GM12878 (cell line): ENCODE results near the gene GPR87. TPM values are rescaled to one million over a fixed set of nuclear protein-coding genes. Genes with fewer than 3 reads are reported as not detected.

Experiments
- ATAC-seq: fragments of 200-7000 bp; cut with Tn5 transposase; 3 replicates; pipeline ENCODE4 v1.9.1; 2020; ENCODE audit warnings: mild to moderate bottlenecking, moderate library complexity
- BruUV-seq: library from RNA; stranded (reverse); fragments of 400-500 nt; replicated peaks from 2 replicates; lab custom pipeline; 2021; lab: Mats Ljungman, UMichigan
- CTCF ChIA-PET: fragments of 300-600 bp; sonication (Branson Sonifier 250); formaldehyde crosslinking; extraction: SDS; loops from one replicate; lab custom pipeline; 2021; ENCODE audit warnings: inconsistent platforms; lab: Yijun Ruan, JAX
- POLR2A ChIA-PET: fragments of 350-600 bp; formaldehyde crosslinking; extraction: SDS; loops from one replicate; lab custom pipeline; 2021; ENCODE audit warnings: inconsistent platforms; lab: Charles Lee
- RAD21 ChIA-PET: fragments of 300-600 bp; sonication (Branson Sonifier 250); formaldehyde crosslinking; loops from one replicate; lab custom pipeline; 2023; ENCODE audit warnings: antibody characterized with exemption; ENCODE audit not compliant: unreplicated experiment; lab: Charles Lee
- SMC1A ChIA-PET: fragments of 300-600 bp; sonication (Branson Sonifier 250); formaldehyde crosslinking; loops from one replicate; lab custom pipeline; 2023; ENCODE audit not compliant: unreplicated experiment, uncharacterized antibody; lab: Charles Lee
- DNase-seq: peaks from one replicate; pipeline ENCODE4 v3.0.0-alpha.2; 2011; ENCODE audit warnings: low read depth, low spot score
- FAIRE-seq: peaks from 3 replicates; lab custom pipeline; 2011; peaks lifted over from hg19 to GRCh38; lab: Jason Lieb, UNC
- H2AFZ ChIP-seq: 2 replicates; pipeline ENCODE4 v1.6.0; 2011; ENCODE audit warnings: low read depth, low read length, control low read depth; ENCODE audit not compliant: control insufficient read depth
- H3K27ac ChIP-seq: 2 replicates; pipeline ENCODE4 v1.5.1; 2011; ENCODE audit warnings: control low read depth; ENCODE audit not compliant: control insufficient read depth, insufficient read depth
- H3K27me3 ChIP-seq, 2 experiments: replicated peaks in 1 of 2; 2 replicates each; pipeline versions ENCODE4 v1.6.0 to v1.6.1; 2011; ENCODE audit warnings: low read length in 1 of 2; ENCODE audit not compliant: control insufficient read depth in 2 of 2, insufficient read depth in 2 of 2
- H3K36me3 ChIP-seq, 2 experiments: 2 replicates each; pipeline ENCODE4 v1.5.1; 2011; ENCODE audit warnings: low read length in 1 of 2; ENCODE audit not compliant: control insufficient read depth in 2 of 2, insufficient read depth in 2 of 2
- H3K4me1 ChIP-seq: 2 replicates; pipeline ENCODE4 v1.6.1; 2011; ENCODE audit warnings: mild to moderate bottlenecking, low read length, moderate library complexity, mixed read lengths; ENCODE audit not compliant: control insufficient read depth, insufficient read depth
- H3K4me2 ChIP-seq: 2 replicates; pipeline ENCODE4 v1.6.0; 2011; ENCODE audit warnings: control low read depth; ENCODE audit not compliant: control insufficient read depth, insufficient read depth
- H3K4me3 ChIP-seq: fragments of 200-600 bp; sonication (generic); 2 replicates; pipeline ENCODE4 v1.5.1; 2016
- H3K79me2 ChIP-seq: 2 replicates; pipeline ENCODE4 v1.6.0; 2011; ENCODE audit warnings: low read length; ENCODE audit not compliant: control insufficient read depth, insufficient read depth
- H3K9ac ChIP-seq: 2 replicates; pipeline ENCODE4 v1.8.0; 2011; ENCODE audit warnings: low read length, control low read depth, mixed read lengths; ENCODE audit not compliant: control insufficient read depth, insufficient read depth
- H3K9me3 ChIP-seq: replicated peaks from 3 replicates; pipeline ENCODE4 v1.5.1; 2011; ENCODE audit warnings: mild to moderate bottlenecking, low read length; ENCODE audit not compliant: control insufficient read depth, insufficient read depth
- H4K20me1 ChIP-seq: 2 replicates; pipeline ENCODE4 v1.6.0; 2011; ENCODE audit not compliant: control insufficient read depth, insufficient read depth
- EP300 ChIP-seq, 2 experiments: fragments of 150-350 bp in 1 of 2; IDR thresholded peaks; 2 replicates each; pipeline ENCODE4 v1.6.1; 2011 to 2012; ENCODE audit warnings: low read depth in 2 of 2, low read length in 2 of 2, borderline replicate concordance in 1 of 2, improper control_type of control experiment in 1 of 2, inconsistent platforms in 1 of 2; ENCODE audit not compliant: control insufficient read depth in 1 of 2
- JUNB ChIP-seq: IDR thresholded peaks from 2 replicates; pipeline ENCODE4 v1.6.1; 2016; ENCODE audit warnings: antibody characterized with exemption, mild to moderate bottlenecking
- RAD21 ChIP-seq: IDR thresholded peaks from 2 replicates; pipeline ENCODE4 v1.6.1; 2011; ENCODE audit warnings: mild to moderate bottlenecking, low read depth, low read length, moderate library complexity; ENCODE audit not compliant: insufficient read depth
- WGBS: methylation state at CpG from one replicate; pipeline ENCODE4 v1.1.6; 2016; ENCODE audit warnings: low lambda C conversion rate; ENCODE audit not compliant: insufficient replicate concordance, insufficient coverage; ENCODE audit errors: missing lambda C conversion rate; 5-methylcytosine and 5-hydroxymethylcytosine counted together
- in situ Hi-C: fragments of 300-500 bp; cut with MboI; formaldehyde crosslinking; loops from 9 replicates; pipeline ENCODE4 v1.14.3; 2018; ENCODE audit warnings: mixed read lengths
- intact Hi-C: fragments of 100-400 bp; cut with micrococcal nuclease; formaldehyde crosslinking; loops from one replicate; pipeline ENCODE4 v1.14.2; 2022; ENCODE audit not compliant: unreplicated experiment
- polyA plus RNA-seq, 11 experiments: library from polyadenylated mRNA; depleted of rRNA in 4 of 11; unstranded in 6 of 11; stranded (reverse) in 5 of 11; fragments of >200 nt; fragmentation: Nextera tagmentation in 4 of 11; fragmentation: Illumina TruSeq in 1 of 11; extraction: Ambion mirVana in 4 of 11; extraction: Trizol in 1 of 11; gene quantifications; 1 replicate in 1 of 11; 2 replicates in 10 of 11; pipeline versions ENCODE4 v1.2.1 to v1.2.3, GENCODE V29; 2011 to 2016; ENCODE audit warnings: inconsistent platforms in 2 of 11, missing spikeins in 2 of 11, low read depth in 1 of 11
- total RNA-seq, 4 experiments: library from RNA; depleted of rRNA in 3 of 4; stranded (reverse); fragments of >200 nt in 3 of 4; fragmentation: Illumina TruSeq in 1 of 4; extraction: Trizol in 1 of 4; gene quantifications; 2 replicates each; pipeline versions ENCODE4 v1.2.1 to v1.2.3, GENCODE V29; 2013 to 2021
- TF ChIP-seq, protein P1 (sequence below): fragments of 450-650 bp; formaldehyde crosslinking; IDR thresholded peaks from 2 replicates; pipeline ENCODE4 v1.4.0; 2020; ENCODE audit warnings: mild to moderate bottlenecking, moderate library complexity
- TF ChIP-seq, protein P2 (sequence below): IDR thresholded peaks from 2 replicates; pipeline ENCODE4 v1.6.1; 2011; ENCODE audit warnings: low read depth, low read length, improper control_type of control experiment, borderline replicate concordance
- TF ChIP-seq, protein P3 (sequence below): IDR thresholded peaks from 2 replicates; pipeline ENCODE4 v1.6.1; 2011; ENCODE audit warnings: borderline replicate concordance, low read depth, mild to moderate bottlenecking, moderate library complexity, low read length; ENCODE audit not compliant: insufficient read depth, poor library complexity, severe bottlenecking
- TF ChIP-seq, protein P4 (sequence below): IDR thresholded peaks from 2 replicates; pipeline ENCODE4 v1.6.1; 2012; ENCODE audit warnings: low read length, inconsistent platforms

The GPR87 gene
- total and polyA plus RNA-seq, 10 of the 15 experiments (the other 5 are each of a cell fraction or from before 2014, with no cell fraction given) = 0.06 to 0.27 (median 0.16) TPM; not detected in 5

GRCh38 chr3:151301787-151302186 is 14.8 kb downstream of the GPR87 start:
- Histone ChIP-seq H3K36me3 (no peaks in the 10 kb centered on the region), H3K27me3 (no peaks in the 10 kb centered on the region), H3K4me1 (no peaks in the 10 kb centered on the region), H3K9ac (no peak overlapping the region), H2AFZ (no peak overlapping the region), H3K9me3 (no peaks in the 10 kb centered on the region), H3K4me2 (no peak overlapping the region), H4K20me1 (no peaks in the 10 kb centered on the region), H3K4me3 (no peak overlapping the region), H3K79me2 (no peaks in the 10 kb centered on the region), H3K27ac (no peak overlapping the region)
- intact Hi-C loops = no loop called here
- WGBS = 18% methylated on average over 3 of the region's 3 CpGs
- RAD21 ChIA-PET = no interaction called here
- in situ Hi-C loops = no loop called here
- POLR2A ChIA-PET = no interaction called here
- no TSS peak for BruUV-seq
- FAIRE-seq = no peak
- no peak for DNase-seq
- ATAC-seq = no peak
- SMC1A ChIA-PET = no interaction called here
- TF ChIP-seq, protein P1, sequence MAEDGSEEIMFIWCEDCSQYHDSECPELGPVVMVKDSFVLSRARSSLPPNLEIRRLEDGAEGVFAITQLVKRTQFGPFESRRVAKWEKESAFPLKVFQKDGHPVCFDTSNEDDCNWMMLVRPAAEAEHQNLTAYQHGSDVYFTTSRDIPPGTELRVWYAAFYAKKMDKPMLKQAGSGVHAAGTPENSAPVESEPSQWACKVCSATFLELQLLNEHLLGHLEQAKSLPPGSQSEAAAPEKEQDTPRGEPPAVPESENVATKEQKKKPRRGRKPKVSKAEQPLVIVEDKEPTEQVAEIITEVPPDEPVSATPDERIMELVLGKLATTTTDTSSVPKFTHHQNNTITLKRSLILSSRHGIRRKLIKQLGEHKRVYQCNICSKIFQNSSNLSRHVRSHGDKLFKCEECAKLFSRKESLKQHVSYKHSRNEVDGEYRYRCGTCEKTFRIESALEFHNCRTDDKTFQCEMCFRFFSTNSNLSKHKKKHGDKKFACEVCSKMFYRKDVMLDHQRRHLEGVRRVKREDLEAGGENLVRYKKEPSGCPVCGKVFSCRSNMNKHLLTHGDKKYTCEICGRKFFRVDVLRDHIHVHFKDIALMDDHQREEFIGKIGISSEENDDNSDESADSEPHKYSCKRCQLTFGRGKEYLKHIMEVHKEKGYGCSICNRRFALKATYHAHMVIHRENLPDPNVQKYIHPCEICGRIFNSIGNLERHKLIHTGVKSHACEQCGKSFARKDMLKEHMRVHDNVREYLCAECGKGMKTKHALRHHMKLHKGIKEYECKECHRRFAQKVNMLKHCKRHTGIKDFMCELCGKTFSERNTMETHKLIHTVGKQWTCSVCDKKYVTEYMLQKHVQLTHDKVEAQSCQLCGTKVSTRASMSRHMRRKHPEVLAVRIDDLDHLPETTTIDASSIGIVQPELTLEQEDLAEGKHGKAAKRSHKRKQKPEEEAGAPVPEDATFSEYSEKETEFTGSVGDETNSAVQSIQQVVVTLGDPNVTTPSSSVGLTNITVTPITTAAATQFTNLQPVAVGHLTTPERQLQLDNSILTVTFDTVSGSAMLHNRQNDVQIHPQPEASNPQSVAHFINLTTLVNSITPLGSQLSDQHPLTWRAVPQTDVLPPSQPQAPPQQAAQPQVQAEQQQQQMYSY (CRISPR knock-in tag) = no peak
- no peak for TF ChIP-seq JUNB
- TF ChIP-seq RAD21 = no peak
- TF ChIP-seq, protein P2, sequence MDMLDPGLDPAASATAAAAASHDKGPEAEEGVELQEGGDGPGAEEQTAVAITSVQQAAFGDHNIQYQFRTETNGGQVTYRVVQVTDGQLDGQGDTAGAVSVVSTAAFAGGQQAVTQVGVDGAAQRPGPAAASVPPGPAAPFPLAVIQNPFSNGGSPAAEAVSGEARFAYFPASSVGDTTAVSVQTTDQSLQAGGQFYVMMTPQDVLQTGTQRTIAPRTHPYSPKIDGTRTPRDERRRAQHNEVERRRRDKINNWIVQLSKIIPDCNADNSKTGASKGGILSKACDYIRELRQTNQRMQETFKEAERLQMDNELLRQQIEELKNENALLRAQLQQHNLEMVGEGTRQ = no peak
- TF ChIP-seq EP300 (IDR thresholded peaks at IDR 0.05; ENCODE audit: borderline replicate concordance in 1 of 2, control insufficient read depth in 1 of 2, low read depth in 2 of 2, low read length in 2 of 2) = no peak
- TF ChIP-seq, protein P3, sequence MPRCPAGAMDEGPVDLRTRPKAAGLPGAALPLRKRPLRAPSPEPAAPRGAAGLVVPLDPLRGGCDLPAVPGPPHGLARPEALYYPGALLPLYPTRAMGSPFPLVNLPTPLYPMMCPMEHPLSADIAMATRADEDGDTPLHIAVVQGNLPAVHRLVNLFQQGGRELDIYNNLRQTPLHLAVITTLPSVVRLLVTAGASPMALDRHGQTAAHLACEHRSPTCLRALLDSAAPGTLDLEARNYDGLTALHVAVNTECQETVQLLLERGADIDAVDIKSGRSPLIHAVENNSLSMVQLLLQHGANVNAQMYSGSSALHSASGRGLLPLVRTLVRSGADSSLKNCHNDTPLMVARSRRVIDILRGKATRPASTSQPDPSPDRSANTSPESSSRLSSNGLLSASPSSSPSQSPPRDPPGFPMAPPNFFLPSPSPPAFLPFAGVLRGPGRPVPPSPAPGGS = no peak
- TF ChIP-seq, protein P4, sequence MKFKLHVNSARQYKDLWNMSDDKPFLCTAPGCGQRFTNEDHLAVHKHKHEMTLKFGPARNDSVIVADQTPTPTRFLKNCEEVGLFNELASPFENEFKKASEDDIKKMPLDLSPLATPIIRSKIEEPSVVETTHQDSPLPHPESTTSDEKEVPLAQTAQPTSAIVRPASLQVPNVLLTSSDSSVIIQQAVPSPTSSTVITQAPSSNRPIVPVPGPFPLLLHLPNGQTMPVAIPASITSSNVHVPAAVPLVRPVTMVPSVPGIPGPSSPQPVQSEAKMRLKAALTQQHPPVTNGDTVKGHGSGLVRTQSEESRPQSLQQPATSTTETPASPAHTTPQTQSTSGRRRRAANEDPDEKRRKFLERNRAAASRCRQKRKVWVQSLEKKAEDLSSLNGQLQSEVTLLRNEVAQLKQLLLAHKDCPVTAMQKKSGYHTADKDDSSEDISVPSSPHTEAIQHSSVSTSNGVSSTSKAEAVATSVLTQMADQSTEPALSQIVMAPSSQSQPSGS = no peak
- CTCF ChIA-PET = no interaction called here
